Kidney (tissue), 14 donors: Measurements from ENCODE around the gene MLN. TPM values are rescaled to one million over a fixed set of nuclear protein-coding genes. Genes with fewer than 3 reads are reported as not detected.

ENCODE experiments used
- DNase-seq, 5 donors: peaks; one replicate each; pipeline ENCODE4 v3.0.0-alpha.2; 2013 to 2020
- FAIRE-seq: peaks from 2 replicates; lab custom pipeline; 2012; peaks lifted over from hg19 to GRCh38; lab: Jason Lieb, UNC
- H3K27ac ChIP-seq, 2 donors: one replicate each; pipeline ENCODE4 v1.7.0; 2013; ENCODE audit warnings: low read depth in 2 of 2, low read length in 2 of 2, inconsistent platforms in 1 of 2
- H3K27me3 ChIP-seq: one replicate; pipeline ENCODE4 v1.7.1; 2013; ENCODE audit warnings: low read length, inconsistent platforms; ENCODE audit not compliant: control insufficient read depth, insufficient read depth
- H3K36me3 ChIP-seq, 3 donors: one replicate each; pipeline versions ENCODE4 v1.7.0 to v1.7.1; 2013; ENCODE audit warnings: low read length in 3 of 3, control low read depth in 1 of 3, inconsistent platforms in 1 of 3; ENCODE audit not compliant: insufficient read depth in 3 of 3, control insufficient read depth in 2 of 3
- H3K4me1 ChIP-seq, 3 donors: one replicate each; pipeline versions ENCODE4 v1.7.0 to v1.7.1; 2013; ENCODE audit warnings: low read length in 3 of 3, inconsistent platforms in 1 of 3, low read depth in 1 of 3; ENCODE audit not compliant: control insufficient read depth in 2 of 3, insufficient read depth in 2 of 3
- H3K4me3 ChIP-seq, 3 donors: one replicate each; pipeline versions ENCODE4 v1.7.0 to v1.8.1; 2013; ENCODE audit warnings: low read length in 3 of 3, control low read depth in 1 of 3, inconsistent platforms in 1 of 3
- H3K9ac ChIP-seq, 3 donors: one replicate each; pipeline versions ENCODE4 v1.7.0 to v1.7.1; 2013; ENCODE audit warnings: low read length in 3 of 3, control low read depth in 1 of 3, inconsistent platforms in 1 of 3
- H3K9me3 ChIP-seq, 3 donors: one replicate each; pipeline versions ENCODE4 v1.7.0 to v1.7.1; 2013; ENCODE audit warnings: low read length in 3 of 3, control low read depth in 1 of 3, inconsistent platforms in 1 of 3; ENCODE audit not compliant: control insufficient read depth in 2 of 3, insufficient read depth in 1 of 3
- intact Hi-C: fragments of 100-400 bp; cut with DNase I; formaldehyde crosslinking; loops from one replicate; pipeline ENCODE4 v1.11.1; 2022
- polyA plus RNA-seq: library from polyadenylated mRNA; stranded (reverse); fragments of 350-450 nt; fragmentation: Illumina TruSeq; extraction: RNeasy Lipid Tissue Mini Kit (QIAGEN cat#74804); gene quantifications from one replicate; pipeline ENCODE4 v1.2.3, GENCODE V29; 2014; ENCODE audit warnings: low read depth, low replicate concordance; ENCODE audit not compliant: insufficient read depth
- total RNA-seq: library from RNA; stranded (reverse); fragmentation: NEBNext Ultra II Directional; extraction: Animal tissue kit (Norgen Biotek cat#: 25700); gene quantifications from one replicate; pipeline ENCODE4 v1.2.1, GENCODE V29; 2021
- TF ChIP-seq, protein P1 (sequence below): IDR thresholded peaks from 3 replicates; pipeline ENCODE4 v1.5.1; 2012; ENCODE audit warnings: mild to moderate bottlenecking, moderate library complexity, borderline replicate concordance; ENCODE audit not compliant: insufficient read depth; ENCODE audit errors: extremely low read depth
- donor health status: control.
- donor health status: control.
- donor health status: control.
- donor health status: control.
- donor health status: control.
- donor health status: DM: yes; HTN: yes; CAD: no.
- donor health status: Normal renal cell carcinoma (clear cell type).

Gene MLN
- total and polyA plus RNA-seq, 2 donors from 2014 or later = not detected

DNA sequence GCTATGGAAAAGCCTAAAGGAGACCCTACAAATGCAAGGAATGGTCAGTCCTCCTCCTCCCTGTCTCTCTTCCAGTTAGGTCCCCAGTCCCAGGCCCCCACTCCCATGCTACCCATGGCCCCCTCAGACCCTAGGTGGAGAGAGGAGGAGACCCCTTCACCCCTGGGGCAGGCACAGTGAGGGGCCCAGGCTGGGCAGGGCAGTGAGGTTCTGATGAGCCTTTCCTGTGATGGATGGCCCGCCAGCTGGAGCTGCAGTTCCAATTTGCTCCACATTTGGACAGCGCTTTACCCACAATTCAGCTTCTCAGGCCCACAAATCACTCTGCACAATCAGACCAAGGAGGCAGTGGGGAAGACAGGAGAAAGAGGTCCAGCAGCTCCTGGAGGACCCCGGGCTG is 37.3 kb upstream of the MLN start:
- Histone ChIP-seq H3K9me3 (no peaks in the 10 kb centered on the region), H3K36me3 (no peaks in the 10 kb centered on the region), H3K4me1 (peaks cover 4 to 16% (median 13%) of the 10 kb centered on the region in 3 donors), H3K9ac (no peak overlapping the region), H3K27ac (no peak overlapping the region), H3K4me3 (no peak overlapping the region), H3K27me3 (no peaks in the 10 kb centered on the region)
- intact Hi-C loops = no loop called here
- DNase-seq = no peak
- no peak for FAIRE-seq
- TF ChIP-seq, protein P1, sequence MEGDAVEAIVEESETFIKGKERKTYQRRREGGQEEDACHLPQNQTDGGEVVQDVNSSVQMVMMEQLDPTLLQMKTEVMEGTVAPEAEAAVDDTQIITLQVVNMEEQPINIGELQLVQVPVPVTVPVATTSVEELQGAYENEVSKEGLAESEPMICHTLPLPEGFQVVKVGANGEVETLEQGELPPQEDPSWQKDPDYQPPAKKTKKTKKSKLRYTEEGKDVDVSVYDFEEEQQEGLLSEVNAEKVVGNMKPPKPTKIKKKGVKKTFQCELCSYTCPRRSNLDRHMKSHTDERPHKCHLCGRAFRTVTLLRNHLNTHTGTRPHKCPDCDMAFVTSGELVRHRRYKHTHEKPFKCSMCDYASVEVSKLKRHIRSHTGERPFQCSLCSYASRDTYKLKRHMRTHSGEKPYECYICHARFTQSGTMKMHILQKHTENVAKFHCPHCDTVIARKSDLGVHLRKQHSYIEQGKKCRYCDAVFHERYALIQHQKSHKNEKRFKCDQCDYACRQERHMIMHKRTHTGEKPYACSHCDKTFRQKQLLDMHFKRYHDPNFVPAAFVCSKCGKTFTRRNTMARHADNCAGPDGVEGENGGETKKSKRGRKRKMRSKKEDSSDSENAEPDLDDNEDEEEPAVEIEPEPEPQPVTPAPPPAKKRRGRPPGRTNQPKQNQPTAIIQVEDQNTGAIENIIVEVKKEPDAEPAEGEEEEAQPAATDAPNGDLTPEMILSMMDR = no peak

DNA sequence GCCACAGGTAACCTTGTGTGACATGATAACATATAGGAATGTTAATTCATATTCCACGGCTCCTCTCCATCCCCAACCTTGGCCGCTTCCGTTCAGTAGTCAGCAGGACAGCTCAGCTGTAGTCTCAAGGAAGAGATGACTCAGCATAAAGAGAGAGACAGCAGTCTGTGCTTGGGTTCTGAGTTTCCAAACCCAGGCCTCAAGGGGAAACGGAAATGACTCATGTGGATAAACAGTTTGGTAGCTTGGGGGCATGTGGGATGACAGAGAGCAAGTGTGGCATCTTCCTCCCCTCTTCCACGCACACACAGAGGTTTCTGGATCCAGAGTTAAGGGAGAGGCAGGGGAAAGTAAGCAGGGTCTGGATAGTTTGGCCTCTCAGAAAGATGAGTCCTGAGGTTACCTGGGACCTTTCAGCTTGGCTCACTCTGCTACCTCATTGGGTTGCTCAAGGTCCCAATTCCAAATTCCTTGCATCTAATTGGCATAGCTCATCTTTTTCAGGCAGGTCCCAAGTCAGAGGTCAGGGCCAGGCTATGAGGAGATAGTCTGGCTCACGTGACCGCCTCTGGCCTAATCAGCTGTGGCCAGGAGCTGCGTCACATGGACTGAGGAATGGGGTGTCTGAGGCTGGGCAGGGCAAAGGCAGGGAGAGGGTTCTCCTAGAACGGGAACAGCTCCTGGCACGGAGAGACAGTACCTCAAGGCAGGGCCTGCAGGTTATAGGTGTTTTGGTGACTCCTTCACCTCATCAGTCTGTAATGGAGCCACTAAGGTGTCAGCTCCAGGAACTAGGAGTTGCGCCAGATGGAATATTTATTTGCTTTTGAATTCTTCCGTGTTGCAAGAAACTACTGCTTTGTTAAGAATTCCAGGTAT is 36.5 kb upstream of the MLN start:
- Histone ChIP-seq H3K9me3 (no peaks in the 10 kb centered on the region), H3K9ac (no peak overlapping the region), H3K27me3 (no peaks in the 10 kb centered on the region), H3K4me1 (peaks cover 4 to 16% (median 13%) of the 10 kb centered on the region in 3 donors), H3K4me3 (no peak overlapping the region), H3K27ac (no peak overlapping the region), H3K36me3 (no peaks in the 10 kb centered on the region)
- FAIRE-seq (no peak), DNase-seq (peak in 1 of 5 donors; percentile 66)
- intact Hi-C loops = no loop called here
- TF ChIP-seq, protein P1 = no peak

DNA sequence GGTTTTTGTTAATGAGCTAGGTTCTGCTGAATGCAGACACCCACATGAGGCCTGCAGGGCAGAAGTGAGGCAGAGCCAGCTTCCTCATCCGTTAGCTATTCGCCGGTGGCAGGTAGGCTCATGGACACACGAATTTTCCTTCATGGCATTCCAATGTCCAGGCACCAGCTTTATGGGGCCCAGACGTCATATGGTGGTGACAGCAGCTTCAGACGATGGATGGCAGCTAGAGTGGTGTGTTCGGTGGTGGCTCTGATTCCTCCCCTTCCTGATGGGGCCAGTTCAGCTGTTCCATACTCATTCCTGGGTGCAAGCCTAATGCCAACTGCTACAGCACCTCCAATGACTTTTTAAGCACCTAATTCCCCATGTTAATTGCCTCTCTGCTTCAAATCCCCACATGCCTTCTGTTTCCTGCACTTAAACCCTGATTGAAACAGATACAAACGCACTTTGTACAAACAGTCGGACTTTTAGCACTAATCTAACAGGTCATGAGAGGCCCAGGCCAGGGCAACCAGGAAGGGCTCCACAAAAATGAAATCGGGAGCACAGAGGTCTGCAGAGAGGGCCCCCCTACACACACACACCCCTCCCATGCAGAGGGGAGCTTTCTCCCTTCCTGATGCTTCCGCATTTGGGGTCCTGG is 35.7 kb upstream of the MLN start:
- intact Hi-C loops = no loop called here
- DNase-seq (no peak), FAIRE-seq (no peak)

More for the DNA sequence above, 35.7 kb upstream of the MLN start:
- H3K4me1 ChIP-seq = peaks cover 4 to 16% (median 13%) of the 10 kb centered on the region in 3 donors
- no peak overlapping the region for H3K9ac ChIP-seq
- no peaks in the 10 kb centered on the region for H3K9me3 ChIP-seq
- no peak overlapping the region for H3K4me3 ChIP-seq
- no peak overlapping the region for H3K27ac ChIP-seq
- no peaks in the 10 kb centered on the region for H3K27me3 ChIP-seq
- H3K36me3 ChIP-seq = no peaks in the 10 kb centered on the region
- TF ChIP-seq, protein P1 = no peak
